H1 (cell line): ENCODE data around the gene COLEC12. TPM values are rescaled to one million over a fixed set of nuclear protein-coding genes. Genes with fewer than 3 reads are reported as not detected.

Source experiments
- CTCF ChIA-PET: fragments of 300-600 bp; sonication (Branson Sonifier 250); formaldehyde crosslinking; loops from one replicate; lab custom pipeline; 2021; ENCODE audit not compliant: partially characterized antibody; lab: Charles Lee
- POLR2A ChIA-PET: fragments of 300-600 bp; sonication (Branson Sonifier 250); formaldehyde crosslinking; loops from one replicate; lab custom pipeline; 2021; ENCODE audit warnings: inconsistent platforms; ENCODE audit not compliant: partially characterized antibody; lab: Charles Lee
- DNase-seq, 2 experiments: peaks; one replicate each; pipeline versions ENCODE4 v3.0.0 to v3.0.0-alpha.2; 2010 to 2022; ENCODE audit warnings: low spot score in 2 of 2, low read depth in 1 of 2, mixed read lengths in 1 of 2
- FAIRE-seq: peaks from 2 replicates; lab custom pipeline; 2011; peaks lifted over from hg19 to GRCh38; lab: Jason Lieb, UNC
- H2AFZ ChIP-seq: 2 replicates; pipeline ENCODE4 v1.8.1; 2012; ENCODE audit warnings: low read length, inconsistent platforms
- H2AK5ac ChIP-seq: 2 replicates; pipeline ENCODE4 v1.6.1; 2013; ENCODE audit warnings: low read depth, low read length
- H2BK120ac ChIP-seq: replicated peaks from 2 replicates; pipeline ENCODE3; 2013; ENCODE audit warnings: low read depth, low read length, inconsistent platforms
- H2BK12ac ChIP-seq: 2 replicates; pipeline ENCODE4 v1.6.1; 2013; ENCODE audit warnings: low read depth, low read length
- H2BK15ac ChIP-seq: 2 replicates; pipeline ENCODE4 v1.6.1; 2013; ENCODE audit warnings: low read length
- H2BK20ac ChIP-seq: 2 replicates; pipeline ENCODE4 v1.6.1; 2013; ENCODE audit warnings: low read length
- H2BK5ac ChIP-seq: 2 replicates; pipeline ENCODE4 v1.6.1; 2013; ENCODE audit warnings: low read depth, low read length
- H3K14ac ChIP-seq: 2 replicates; pipeline ENCODE4 v1.6.1; 2013; ENCODE audit warnings: inconsistent platforms; ENCODE audit not compliant: insufficient read length
- H3K18ac ChIP-seq: 2 replicates; pipeline ENCODE4 v1.6.1; 2013; ENCODE audit warnings: low read length; ENCODE audit errors: extremely low read depth
- H3K23ac ChIP-seq: 2 replicates; pipeline ENCODE4 v1.6.1; 2013; ENCODE audit warnings: inconsistent platforms; ENCODE audit not compliant: insufficient read length
- H3K23me2 ChIP-seq: 2 replicates; pipeline ENCODE4 v1.6.1; 2013; ENCODE audit warnings: low read depth, low read length
- H3K27ac ChIP-seq: 2 replicates; pipeline ENCODE4 v1.6.1; 2011; ENCODE audit warnings: low read depth, low read length, inconsistent platforms
- H3K27me3 ChIP-seq, 4 experiments: replicated peaks in 1 of 4; 1 replicate in 1 of 4; 2 replicates in 3 of 4; pipeline versions ENCODE4 v1.6.1 to v1.8.1; 2011 to 2013; ENCODE audit warnings: low read length in 3 of 4, mild to moderate bottlenecking in 3 of 4, inconsistent platforms in 2 of 4, mixed read lengths in 2 of 4, moderate library complexity in 1 of 4; ENCODE audit not compliant: control insufficient read depth in 3 of 4, insufficient read depth in 3 of 4; ENCODE audit errors: extremely low read depth in 1 of 4
- H3K36me3 ChIP-seq, 4 experiments: 2 replicates each; pipeline versions ENCODE4 v1.6.1 to v1.8.1; 2011 to 2013; ENCODE audit warnings: mild to moderate bottlenecking in 4 of 4, low read length in 3 of 4, moderate library complexity in 2 of 4, control low read depth in 1 of 4, inconsistent platforms in 1 of 4; ENCODE audit not compliant: insufficient read depth in 4 of 4, control insufficient read depth in 2 of 4
- H3K4ac ChIP-seq: replicated peaks from 2 replicates; pipeline ENCODE3; 2013; ENCODE audit warnings: low read length, low read depth, mixed read lengths, inconsistent platforms; ENCODE audit not compliant: insufficient read length
- H3K4me1 ChIP-seq, 4 experiments: replicated peaks in 1 of 4; 1 replicate in 1 of 4; 2 replicates in 3 of 4; pipeline versions ENCODE4 v1.6.1 to v1.8.1; 2011 to 2013; ENCODE audit warnings: low read length in 3 of 4, inconsistent platforms in 2 of 4, mixed read lengths in 1 of 4; ENCODE audit not compliant: insufficient read depth in 4 of 4, control insufficient read depth in 3 of 4
- H3K4me2 ChIP-seq, 2 experiments: 2 replicates each; pipeline versions ENCODE4 v1.6.1 to v1.8.1; 2011 to 2013; ENCODE audit warnings: low read depth in 2 of 2, low read length in 2 of 2, control low read depth in 1 of 2, inconsistent platforms in 1 of 2, mild to moderate bottlenecking in 1 of 2; ENCODE audit not compliant: insufficient read depth in 1 of 2
- H3K4me3 ChIP-seq, 4 experiments: fragments of 200-600, 300-600 bp in 1 of 4; sonication (generic), shearing (Covaris generic), sonication (Bioruptor Twin) in 1 of 4; 2 replicates each; pipeline versions ENCODE4 v1.5.1 to v1.8.1; 2011 to 2016; ENCODE audit warnings: low read length in 4 of 4, low read depth in 3 of 4, control low read depth in 2 of 4, inconsistent platforms in 2 of 4, mild to moderate bottlenecking in 2 of 4, mixed read lengths in 1 of 4, moderate library complexity in 1 of 4; ENCODE audit not compliant: insufficient read depth in 2 of 4; ENCODE audit errors: extremely low read depth in 1 of 4
- H3K56ac ChIP-seq: replicated peaks from 2 replicates; pipeline ENCODE3; 2013; ENCODE audit warnings: low read depth, mild to moderate bottlenecking, mixed read lengths, low read length, inconsistent platforms; ENCODE audit not compliant: insufficient read length
- H3K79me1 ChIP-seq: 2 replicates; pipeline ENCODE4 v1.6.1; 2013; ENCODE audit warnings: low read depth, low read length, control low read depth
- H3K79me2 ChIP-seq, 2 experiments: 2 replicates each; pipeline versions ENCODE4 v1.6.1 to v1.8.1; 2012 to 2013; ENCODE audit warnings: low read length in 2 of 2, mild to moderate bottlenecking in 2 of 2, inconsistent platforms in 1 of 2; ENCODE audit not compliant: insufficient read depth in 2 of 2, control insufficient read depth in 1 of 2
- H3K9ac ChIP-seq, 4 experiments: replicated peaks in 1 of 4; 1 replicate in 1 of 4; 2 replicates in 3 of 4; pipeline versions ENCODE4 v1.6.1 to v1.8.1; 2011 to 2013; ENCODE audit warnings: low read depth in 3 of 4, low read length in 3 of 4, control low read depth in 2 of 4, mild to moderate bottlenecking in 2 of 4, moderate library complexity in 2 of 4, inconsistent platforms in 1 of 4; ENCODE audit errors: extremely low read depth in 1 of 4
- H3K9me3 ChIP-seq, 2 experiments: 2 replicates each; pipeline versions ENCODE4 v1.6.1 to v1.8.1; 2012 to 2013; ENCODE audit warnings: mild to moderate bottlenecking in 2 of 2, moderate library complexity in 2 of 2, control low read depth in 1 of 2, inconsistent platforms in 1 of 2, low read depth in 1 of 2, low read length in 1 of 2, mixed read lengths in 1 of 2; ENCODE audit not compliant: insufficient read depth in 2 of 2
- H4K20me1 ChIP-seq, 2 experiments: replicated peaks in 1 of 2; 2 replicates each; pipeline versions ENCODE3 to v1.8.1; 2011 to 2013; ENCODE audit warnings: inconsistent platforms in 2 of 2, low read length in 2 of 2, mild to moderate bottlenecking in 1 of 2; ENCODE audit not compliant: insufficient read depth in 2 of 2, control insufficient read depth in 1 of 2
- H4K5ac ChIP-seq: 2 replicates; pipeline ENCODE4 v1.6.1; 2013; ENCODE audit warnings: low read length, low read depth, mixed read lengths, inconsistent platforms; ENCODE audit not compliant: insufficient read length
- H4K8ac ChIP-seq: 2 replicates; pipeline ENCODE4 v1.8.0; 2013; ENCODE audit warnings: mild to moderate bottlenecking, moderate library complexity, low read length, inconsistent platforms; ENCODE audit not compliant: insufficient read depth; ENCODE audit errors: extremely low read depth
- H4K91ac ChIP-seq: replicated peaks from 2 replicates; pipeline ENCODE3; 2013; ENCODE audit warnings: low read length, mixed read lengths, inconsistent platforms; ENCODE audit not compliant: insufficient read length
- CEBPB ChIP-seq: IDR thresholded peaks from 2 replicates; pipeline ENCODE4 v1.6.1; 2012; ENCODE audit warnings: low read depth, low read length
- FOSL1 ChIP-seq: IDR thresholded peaks from 2 replicates; pipeline ENCODE4 v1.6.1; 2011; ENCODE audit warnings: mild to moderate bottlenecking, low read depth, low read length, moderate library complexity; ENCODE audit not compliant: insufficient read depth
- KDM4A ChIP-seq: IDR thresholded peaks from one replicate; pipeline ENCODE4 v1.7.1; 2012; ENCODE audit warnings: low read depth, mild to moderate bottlenecking, moderate library complexity, low read length, inconsistent platforms; ENCODE audit not compliant: severe bottlenecking
- SRF ChIP-seq: IDR thresholded peaks from 2 replicates; pipeline ENCODE4 v1.6.1; 2011; ENCODE audit warnings: mild to moderate bottlenecking, low read depth, low read length, moderate library complexity
- TAF1 ChIP-seq: IDR thresholded peaks from 2 replicates; pipeline ENCODE4 v1.6.1; 2011; ENCODE audit warnings: mild to moderate bottlenecking, low read depth, low read length
- TCF12 ChIP-seq: IDR thresholded peaks from 2 replicates; pipeline ENCODE4 v1.6.1; 2011; ENCODE audit warnings: low read depth, mild to moderate bottlenecking, low read length
- YY1 ChIP-seq: IDR thresholded peaks from 2 replicates; pipeline ENCODE4 v1.6.1; 2011; ENCODE audit warnings: low read depth, mild to moderate bottlenecking, low read length
- WGBS, 2 experiments: shearing (Covaris generic) in 1 of 2; methylation state at CpG; one replicate each; pipeline versions ENCODE4 v1.1.6 to v1.1.7; 2013 to 2015; ENCODE audit warnings: low lambda C conversion rate in 2 of 2, mixed read lengths in 2 of 2, inconsistent platforms in 1 of 2, low coverage in 1 of 2, missing lambda C conversion rate in 1 of 2; ENCODE audit not compliant: insufficient replicate concordance in 2 of 2, insufficient coverage in 1 of 2, insufficient read length in 1 of 2; ENCODE audit errors: extremely low coverage in 1 of 2, missing lambda C conversion rate in 1 of 2; 5-methylcytosine and 5-hydroxymethylcytosine counted together
- polyA plus RNA-seq, 7 experiments: library from polyadenylated mRNA; depleted of rRNA in 3 of 7; stranded (reverse) in 5 of 7; unstranded in 2 of 7; fragments of >200 nt in 5 of 7; fragments of 200-250 nt in 2 of 7; gene quantifications; 1 replicate in 5 of 7; 2 replicates in 1 of 7; 4 replicates in 1 of 7; pipeline versions ENCODE4 v1.2.1 to v1.2.3, GENCODE V29; 2011 to 2013; ENCODE audit warnings: missing spikeins in 2 of 7, mixed read lengths in 2 of 7
- total RNA-seq: library from RNA; stranded (reverse); fragmentation: NEBNext Ultra II Directional; extraction: Animal tissue kit (Norgen Biotek cat#: 25700); gene quantifications from 2 replicates; pipeline ENCODE4 v1.2.1, GENCODE V29; 2021
- TF ChIP-seq, protein P1 (sequence below): IDR thresholded peaks from 2 replicates; pipeline ENCODE4 v1.6.1; 2012; ENCODE audit warnings: inconsistent platforms
- TF ChIP-seq, protein P2 (sequence below): IDR thresholded peaks from 2 replicates; pipeline ENCODE4 v1.6.1; 2012; ENCODE audit warnings: inconsistent platforms

Gene COLEC12
- total and polyA plus RNA-seq, 2 of the 8 experiments (the other 6 are each of a cell fraction or from before 2014, with no cell fraction given) = 0.44 to 2.3 TPM

GRCh38 chr18:373780-374179, 126.7 kb downstream of the COLEC12 start:
- CTCF ChIA-PET = no interaction called here
- no peak overlapping the region for H3K27ac ChIP-seq
- H3K14ac ChIP-seq = no peak overlapping the region
- H3K4me3 ChIP-seq = no peak overlapping the region
- no peak overlapping the region for H3K9ac ChIP-seq
- no peak overlapping the region for H2AFZ ChIP-seq
- no peak overlapping the region for H3K4me2 ChIP-seq
- H2BK120ac ChIP-seq = no peak overlapping the region
- no peaks in the 10 kb centered on the region for H4K20me1 ChIP-seq
- no peak overlapping the region for H4K91ac ChIP-seq
- H2AK5ac ChIP-seq = no peak overlapping the region
- no peaks in the 10 kb centered on the region for H3K79me2 ChIP-seq
- no peak for FAIRE-seq
- no peak overlapping the region for H3K4ac ChIP-seq
- H2BK20ac ChIP-seq = no peak overlapping the region
- no peak overlapping the region for H2BK12ac ChIP-seq
- no peaks in the 10 kb centered on the region for H3K9me3 ChIP-seq
- H3K27me3 ChIP-seq = peaks cover 0 to 2% (median 0%) of the 10 kb centered on the region in 4 experiments; a peak in 1 of 7 replicates
- DNase-seq = no peak
- POLR2A ChIA-PET = interaction anchor here (0.8 kb wide), 1 partner anchor 16 kb away, joined by 3 read pairs; no protein-coding TSS in a partner anchor
- no peak overlapping the region for H2BK5ac ChIP-seq
- WGBS, 2 experiments = 92% methylated on average over 5 of the region's 5 CpGs; no CpG with 5 or more reads in 1 of the 2 experiments
- H3K56ac ChIP-seq = no peak overlapping the region
- H2BK15ac ChIP-seq = no peak overlapping the region
- H3K18ac ChIP-seq = no peak overlapping the region
- no peaks in the 10 kb centered on the region for H3K23me2 ChIP-seq
- no peak overlapping the region for H4K8ac ChIP-seq
- peaks cover 0 to 5% (median 2%) of the 10 kb centered on the region in 4 experiments; a peak in 4 of 7 replicates for H3K4me1 ChIP-seq
- no peak overlapping the region for H3K23ac ChIP-seq
- no peaks in the 10 kb centered on the region for H3K36me3 ChIP-seq
- H3K79me1 ChIP-seq = no peaks in the 10 kb centered on the region
- H4K5ac ChIP-seq = no peak overlapping the region
- TF ChIP-seq, protein P1, sequence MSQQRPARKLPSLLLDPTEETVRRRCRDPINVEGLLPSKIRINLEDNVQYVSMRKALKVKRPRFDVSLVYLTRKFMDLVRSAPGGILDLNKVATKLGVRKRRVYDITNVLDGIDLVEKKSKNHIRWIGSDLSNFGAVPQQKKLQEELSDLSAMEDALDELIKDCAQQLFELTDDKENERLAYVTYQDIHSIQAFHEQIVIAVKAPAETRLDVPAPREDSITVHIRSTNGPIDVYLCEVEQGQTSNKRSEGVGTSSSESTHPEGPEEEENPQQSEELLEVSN = no peak
- TF ChIP-seq YY1 = no peak
- TF ChIP-seq FOSL1 = no peak
- TF ChIP-seq SRF = no peak
- TF ChIP-seq, protein P2, sequence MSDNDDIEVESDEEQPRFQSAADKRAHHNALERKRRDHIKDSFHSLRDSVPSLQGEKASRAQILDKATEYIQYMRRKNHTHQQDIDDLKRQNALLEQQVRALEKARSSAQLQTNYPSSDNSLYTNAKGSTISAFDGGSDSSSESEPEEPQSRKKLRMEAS = no peak
- TF ChIP-seq CEBPB = no peak
- no peak for TF ChIP-seq TCF12
- no peak for TF ChIP-seq KDM4A
- no peak for TF ChIP-seq TAF1
